Central memory CD8-positive, alpha-beta T cell (primary cell): ENCODE measurements around the gene ETV7.

Experiments
- ATAC-seq: fragments of 150-1000 bp; cut with Tn5 transposase; replicated peaks from 2 replicates; pipeline ENCODE4 v1.10.0; 2022; ENCODE audit warnings: mild to moderate bottlenecking, moderate FRiP score, moderate number of reproducible peaks; ENCODE audit not compliant: poor library complexity, severe bottlenecking; ENCODE audit errors: extremely low read depth
- DNase-seq, 2 donors: peaks; one replicate each; pipeline ENCODE4 v3.0.0; 2021; ENCODE audit warnings: low spot score in 2 of 2
- H3K27ac Mint-ChIP-seq: one replicate; pipeline ENCODE4 v1.8.0; 2022; ENCODE audit warnings: low read depth, mild to moderate bottlenecking, moderate library complexity, mixed read lengths
- H3K27me3 Mint-ChIP-seq: one replicate; pipeline ENCODE4 v1.8.0; 2022; ENCODE audit warnings: mixed read lengths
- H3K36me3 Mint-ChIP-seq: one replicate; pipeline ENCODE4 v1.8.0; 2022; ENCODE audit warnings: mild to moderate bottlenecking, moderate library complexity, mixed read lengths; ENCODE audit not compliant: insufficient read depth
- H3K4me1 Mint-ChIP-seq: one replicate; pipeline ENCODE4 v1.8.0; 2022; ENCODE audit warnings: mixed read lengths
- H3K4me3 Mint-ChIP-seq: one replicate; pipeline ENCODE4 v1.8.0; 2022; ENCODE audit warnings: mild to moderate bottlenecking, moderate library complexity, mixed read lengths
- H3K9me3 Mint-ChIP-seq: one replicate; pipeline ENCODE4 v1.8.0; 2022; ENCODE audit warnings: mixed read lengths

ETV7 gene

DNA sequence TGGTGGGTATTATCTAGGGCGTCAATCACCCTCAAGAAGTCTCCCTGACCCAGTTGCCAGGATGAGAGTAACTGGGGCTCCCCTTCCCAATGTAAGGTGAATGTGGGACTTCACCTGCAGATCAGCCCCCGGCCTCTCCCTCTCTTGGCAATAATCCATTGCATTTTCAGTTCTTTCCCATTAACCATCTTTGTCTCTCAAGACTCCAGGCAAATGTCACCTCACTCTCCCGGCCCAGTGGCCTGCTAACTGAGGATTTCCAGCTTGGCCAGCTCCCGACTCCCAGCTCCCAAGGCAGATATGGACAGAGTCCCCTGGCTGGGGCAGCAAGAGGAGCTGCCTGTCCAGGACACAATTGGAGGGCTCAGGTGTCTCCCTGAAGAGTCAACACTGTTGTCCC is 7.3 kb downstream of the ETV7 start:
- DNase-seq (no peak), ATAC-seq (no peak)
- Mint-ChIP-seq H3K27me3 (no peaks in the 10 kb centered on the region), H3K4me3 (no peak overlapping the region), H3K36me3 (no peaks in the 10 kb centered on the region), H3K27ac (no peak overlapping the region), H3K4me1 (no peaks in the 10 kb centered on the region), H3K9me3 (no peaks in the 10 kb centered on the region)

DNA sequence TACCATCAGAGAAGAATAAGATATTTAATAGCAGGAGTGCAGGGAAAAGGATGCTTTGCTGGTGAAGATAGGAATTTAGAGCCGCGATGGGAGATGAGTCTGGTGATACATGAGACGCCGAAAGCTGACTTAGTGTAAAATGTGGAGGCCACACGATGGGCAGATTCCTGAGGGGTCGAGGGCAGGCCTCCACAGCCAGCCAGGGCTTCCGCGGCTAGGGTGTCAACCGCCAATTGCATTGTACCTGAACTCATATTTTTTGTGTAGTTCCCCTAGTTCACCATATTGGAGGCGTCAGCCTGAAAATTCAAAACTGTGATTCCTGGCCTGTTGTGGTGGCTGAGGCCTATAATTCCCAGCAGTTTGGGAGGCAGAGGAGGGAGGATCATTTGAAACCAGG is 8.5 kb downstream of the ETV7 start:
- Mint-ChIP-seq H3K4me3 (no peak overlapping the region), H3K4me1 (no peaks in the 10 kb centered on the region), H3K36me3 (no peaks in the 10 kb centered on the region), H3K27ac (no peak overlapping the region), H3K9me3 (no peaks in the 10 kb centered on the region), H3K27me3 (no peaks in the 10 kb centered on the region)
- no peak for ATAC-seq
- no peak for DNase-seq

DNA sequence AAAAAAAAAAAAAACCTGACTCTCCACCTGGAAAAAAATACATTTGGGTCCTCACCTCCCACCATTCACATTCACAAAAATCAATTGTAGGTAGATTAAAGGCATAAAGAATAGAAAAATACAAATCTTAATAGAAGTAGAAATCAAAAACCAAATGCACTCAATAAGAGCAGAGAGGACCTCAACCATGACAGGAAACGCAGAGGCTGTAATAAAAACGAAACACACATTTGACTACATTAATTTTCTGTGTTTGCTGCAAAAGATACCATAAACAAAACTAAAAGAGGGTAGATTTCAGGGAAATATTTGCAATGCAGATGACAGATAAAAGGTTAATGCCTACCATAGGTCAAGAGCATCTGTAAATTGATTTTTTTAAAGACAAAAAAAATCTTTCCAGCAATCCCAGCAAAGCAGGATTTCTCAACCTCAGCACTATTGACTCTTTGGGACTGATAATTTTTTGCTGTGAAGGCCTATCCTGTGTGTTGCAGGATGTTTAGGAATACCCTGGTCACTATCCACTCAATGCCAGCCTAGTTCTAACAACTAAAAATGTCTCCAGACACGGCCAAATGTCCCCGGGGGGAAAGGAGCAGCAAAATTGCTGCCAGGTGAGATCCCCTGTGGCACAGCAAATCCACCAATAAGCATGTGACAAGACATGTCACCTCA is 9.1 kb downstream of the ETV7 start:
- H3K9me3 Mint-ChIP-seq = no peaks in the 10 kb centered on the region
- DNase-seq = no peak
- no peak overlapping the region for H3K27ac Mint-ChIP-seq
- no peaks in the 10 kb centered on the region for H3K4me1 Mint-ChIP-seq
- no peak overlapping the region for H3K4me3 Mint-ChIP-seq
- H3K27me3 Mint-ChIP-seq = no peaks in the 10 kb centered on the region
- no peak for ATAC-seq
- no peaks in the 10 kb centered on the region for H3K36me3 Mint-ChIP-seq

DNA sequence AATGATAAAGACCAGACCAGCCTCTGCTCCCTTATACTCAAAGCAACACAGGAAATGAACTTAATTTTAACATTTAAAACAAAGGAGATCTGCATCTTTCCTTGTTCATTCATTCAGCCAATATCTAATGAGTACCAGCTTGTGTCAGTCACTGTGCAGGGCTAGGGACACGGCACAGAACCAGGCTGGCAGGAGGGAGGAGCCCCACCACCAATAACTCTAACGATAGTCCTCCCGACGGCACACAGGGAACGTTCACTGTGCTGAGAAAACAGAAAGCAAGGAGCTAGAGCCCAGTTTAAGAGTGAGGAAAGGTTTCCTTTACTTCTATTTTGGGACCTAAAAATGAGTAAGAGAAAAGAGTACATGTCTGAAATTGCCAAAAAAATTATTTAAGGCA is 9.9 kb downstream of the ETV7 start:
- Mint-ChIP-seq H3K27me3 (no peaks in the 10 kb centered on the region), H3K9me3 (no peaks in the 10 kb centered on the region), H3K4me3 (no peak overlapping the region), H3K36me3 (no peaks in the 10 kb centered on the region), H3K27ac (no peak overlapping the region), H3K4me1 (no peaks in the 10 kb centered on the region)
- DNase-seq (no peak), ATAC-seq (no peak)

DNA sequence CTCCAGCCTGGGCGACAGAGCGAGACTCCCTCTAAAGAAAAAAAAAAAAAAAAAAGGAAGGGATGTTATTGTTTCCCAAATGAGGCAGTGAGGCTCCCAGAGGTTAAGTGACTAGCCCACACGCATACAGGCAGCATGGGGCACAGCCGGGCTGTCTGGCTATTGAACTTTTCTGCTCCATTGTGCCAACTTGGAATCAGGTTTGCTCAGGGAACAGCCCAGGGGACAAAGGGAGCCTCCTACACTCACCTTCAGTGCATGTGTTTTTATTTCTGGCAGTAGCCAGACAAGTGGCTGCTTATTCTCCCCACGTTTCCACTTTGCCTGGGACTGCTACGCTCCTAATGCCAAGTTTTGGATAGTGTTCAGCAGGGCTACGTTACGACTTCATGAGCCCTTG is 10.7 kb downstream of the ETV7 start:
- H3K9me3 Mint-ChIP-seq = no peaks in the 10 kb centered on the region
- H3K27me3 Mint-ChIP-seq = no peaks in the 10 kb centered on the region
- H3K4me1 Mint-ChIP-seq = no peaks in the 10 kb centered on the region
- ATAC-seq = no peak
- no peak overlapping the region for H3K27ac Mint-ChIP-seq
- no peak for DNase-seq
- H3K36me3 Mint-ChIP-seq = no peaks in the 10 kb centered on the region
- no peak overlapping the region for H3K4me3 Mint-ChIP-seq

DNA sequence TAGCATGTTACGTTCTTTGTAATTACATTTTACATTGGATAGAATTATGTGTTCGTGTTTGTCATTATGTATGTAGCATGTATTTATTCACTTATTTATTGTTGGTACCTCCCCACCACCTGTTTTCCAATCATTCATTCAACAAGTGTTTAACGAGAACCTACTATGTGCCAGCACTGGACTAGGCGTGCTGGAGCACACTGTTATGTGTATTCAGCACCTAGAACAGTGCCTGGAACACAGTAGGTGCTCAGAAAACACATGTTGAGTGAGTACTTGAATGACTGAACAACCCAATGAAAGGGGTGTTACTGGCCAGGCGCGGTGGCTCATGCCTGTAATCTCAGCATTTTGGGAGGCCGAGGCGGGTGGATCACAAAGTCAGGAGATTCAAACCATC is 11.3 kb downstream of the ETV7 start:
- H3K36me3 Mint-ChIP-seq = no peaks in the 10 kb centered on the region
- DNase-seq = no peak
- H3K27me3 Mint-ChIP-seq = no peaks in the 10 kb centered on the region
- no peaks in the 10 kb centered on the region for H3K4me1 Mint-ChIP-seq
- H3K9me3 Mint-ChIP-seq = no peaks in the 10 kb centered on the region
- H3K4me3 Mint-ChIP-seq = no peak overlapping the region
- peak overlapping the region; percentile 10 for H3K27ac Mint-ChIP-seq
- no peak for ATAC-seq

DNA sequence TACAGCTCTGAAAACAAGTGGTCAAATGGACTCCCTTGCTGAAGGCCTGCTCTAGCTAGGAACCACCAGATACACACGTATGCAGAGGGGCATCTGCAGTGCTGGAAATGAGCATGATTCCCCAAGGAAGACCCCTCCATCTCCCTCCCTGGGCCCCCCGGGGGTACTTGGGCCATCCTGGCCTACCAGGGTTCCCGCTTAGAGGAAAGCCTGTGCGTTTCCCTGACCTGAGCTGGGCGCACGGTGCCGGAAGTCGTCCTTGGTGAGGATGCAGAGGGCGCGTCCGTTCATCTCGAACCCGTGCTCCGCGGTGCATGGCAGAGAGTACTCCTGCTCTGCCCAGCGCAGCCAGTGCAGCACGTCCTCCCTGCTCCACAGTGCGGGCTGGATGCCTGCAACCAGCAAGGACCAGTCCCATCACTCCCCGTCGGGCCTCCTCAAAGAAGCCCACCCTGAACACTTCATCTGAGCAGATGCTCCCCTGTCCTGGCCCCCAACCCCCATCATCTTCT is 11.8 kb downstream of the ETV7 start:
- H3K4me3 Mint-ChIP-seq = no peak overlapping the region

DNA sequence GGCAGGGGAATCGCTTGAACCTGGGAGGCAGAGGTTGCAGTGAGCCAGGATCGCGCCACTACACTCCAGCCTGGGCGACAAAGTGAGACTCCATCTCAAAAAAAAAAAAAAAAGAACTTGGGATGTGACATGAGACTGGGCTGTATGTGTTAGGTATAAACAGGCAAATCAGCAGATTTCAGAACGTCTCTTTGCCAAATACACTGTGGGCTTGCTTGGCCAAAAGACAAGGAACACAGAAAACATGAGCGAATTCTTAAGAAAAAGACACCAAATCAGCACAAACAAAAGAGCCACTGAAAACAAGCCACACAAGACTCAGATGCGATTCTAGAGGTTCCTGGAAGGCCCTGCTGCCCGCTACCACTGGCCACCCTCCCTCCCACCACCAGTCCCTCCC is 12.5 kb downstream of the ETV7 start:
- H3K27ac Mint-ChIP-seq = no peak overlapping the region
- H3K9me3 Mint-ChIP-seq = no peaks in the 10 kb centered on the region
- ATAC-seq (no peak), DNase-seq (no peak)
- no peaks in the 10 kb centered on the region for H3K36me3 Mint-ChIP-seq
- no peaks in the 10 kb centered on the region for H3K27me3 Mint-ChIP-seq
- no peaks in the 10 kb centered on the region for H3K4me1 Mint-ChIP-seq
- H3K4me3 Mint-ChIP-seq = no peak overlapping the region

More for the DNA sequence above, 11.8 kb downstream of the ETV7 start:
- no peaks in the 10 kb centered on the region for H3K36me3 Mint-ChIP-seq
- ATAC-seq (no peak), DNase-seq (no peak)
- H3K4me1 Mint-ChIP-seq = no peaks in the 10 kb centered on the region
- no peaks in the 10 kb centered on the region for H3K27me3 Mint-ChIP-seq
- H3K9me3 Mint-ChIP-seq = no peaks in the 10 kb centered on the region
- H3K27ac Mint-ChIP-seq = peak overlapping the region; percentile 10

DNA sequence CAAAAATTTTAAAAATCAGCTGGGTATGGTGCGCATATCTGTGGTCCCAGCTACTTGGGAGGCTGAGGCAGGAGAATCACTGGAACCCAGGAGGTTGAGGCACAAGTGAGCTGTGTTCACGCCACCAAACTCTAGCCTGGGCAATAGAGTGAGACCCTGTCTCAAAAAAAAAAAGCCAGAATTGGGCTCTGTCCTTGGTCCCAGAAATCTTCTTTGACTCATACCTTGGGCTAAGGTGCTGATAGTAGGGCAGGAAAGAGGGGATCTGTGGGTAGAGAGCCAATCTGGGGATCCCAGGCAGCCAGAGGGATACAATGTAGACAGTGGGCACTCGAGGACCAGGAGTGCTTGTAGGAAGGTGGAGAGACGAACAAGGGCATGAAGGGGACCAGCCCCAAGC is 13.3 kb downstream of the ETV7 start:
- Mint-ChIP-seq H3K4me3 (no peak overlapping the region), H3K4me1 (no peaks in the 10 kb centered on the region), H3K27ac (no peak overlapping the region), H3K9me3 (no peaks in the 10 kb centered on the region), H3K27me3 (no peaks in the 10 kb centered on the region), H3K36me3 (no peaks in the 10 kb centered on the region)
- DNase-seq (no peak), ATAC-seq (no peak)

DNA sequence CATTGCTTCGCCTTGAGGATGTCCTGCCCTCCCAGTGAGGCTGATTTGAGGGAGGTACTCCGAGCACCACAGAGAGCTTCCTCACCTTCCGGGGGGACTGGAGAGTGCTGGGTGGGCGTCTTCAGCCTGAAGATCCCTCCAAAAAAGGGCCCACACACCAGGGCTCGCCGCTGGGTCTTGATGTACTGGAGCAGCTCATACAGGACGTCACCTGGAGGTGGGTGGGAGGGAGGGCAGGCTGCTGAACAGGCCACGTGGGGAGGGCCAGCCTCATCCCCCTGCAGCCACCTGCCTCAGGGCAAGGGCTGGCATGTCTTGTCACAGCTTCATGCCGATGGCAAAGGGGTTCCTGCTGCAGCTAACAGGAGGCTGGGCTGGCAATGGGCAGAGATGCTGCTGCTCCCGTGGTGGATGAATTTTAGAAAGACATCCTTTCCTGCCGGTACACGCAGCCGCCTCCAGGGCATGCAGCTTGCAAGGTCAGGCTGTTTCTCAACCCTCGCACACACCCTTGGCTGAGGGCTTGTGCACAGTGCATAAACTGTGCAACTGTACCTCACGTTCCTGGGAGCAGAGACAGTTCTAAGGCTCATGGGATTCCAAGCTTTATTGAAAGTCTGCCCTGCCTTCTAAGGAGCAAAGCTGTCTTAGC is 14.0 kb downstream of the ETV7 start:
- H3K4me3 Mint-ChIP-seq = no peak overlapping the region
- H3K27ac Mint-ChIP-seq = no peak overlapping the region
- H3K4me1 Mint-ChIP-seq = no peaks in the 10 kb centered on the region
- H3K9me3 Mint-ChIP-seq = no peaks in the 10 kb centered on the region
- ATAC-seq (no peak), DNase-seq (no peak)
- H3K27me3 Mint-ChIP-seq = no peaks in the 10 kb centered on the region
- H3K36me3 Mint-ChIP-seq = no peaks in the 10 kb centered on the region

DNA sequence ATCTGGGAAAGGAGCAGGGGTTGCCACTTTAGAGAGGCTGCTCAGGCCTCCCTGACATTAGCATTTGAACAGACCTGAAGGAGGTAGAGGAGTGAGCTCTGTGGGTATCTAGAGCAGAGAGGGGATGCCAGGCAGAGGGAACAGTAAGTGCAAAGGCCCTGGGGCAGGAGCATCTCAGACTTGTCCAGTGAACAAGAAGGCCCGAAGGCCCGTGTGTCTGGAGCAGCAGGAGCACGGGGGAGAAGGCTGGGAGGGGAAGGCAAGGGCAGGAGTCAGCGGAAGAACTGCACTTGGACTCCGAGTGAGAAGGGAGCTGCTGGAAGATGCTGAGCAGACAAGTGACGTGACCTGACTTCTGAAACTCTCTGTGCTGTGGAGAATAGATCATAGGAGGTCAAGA is 15.4 kb downstream of the ETV7 start:
- no peak overlapping the region for H3K27ac Mint-ChIP-seq
- H3K4me1 Mint-ChIP-seq = no peaks in the 10 kb centered on the region

DNA sequence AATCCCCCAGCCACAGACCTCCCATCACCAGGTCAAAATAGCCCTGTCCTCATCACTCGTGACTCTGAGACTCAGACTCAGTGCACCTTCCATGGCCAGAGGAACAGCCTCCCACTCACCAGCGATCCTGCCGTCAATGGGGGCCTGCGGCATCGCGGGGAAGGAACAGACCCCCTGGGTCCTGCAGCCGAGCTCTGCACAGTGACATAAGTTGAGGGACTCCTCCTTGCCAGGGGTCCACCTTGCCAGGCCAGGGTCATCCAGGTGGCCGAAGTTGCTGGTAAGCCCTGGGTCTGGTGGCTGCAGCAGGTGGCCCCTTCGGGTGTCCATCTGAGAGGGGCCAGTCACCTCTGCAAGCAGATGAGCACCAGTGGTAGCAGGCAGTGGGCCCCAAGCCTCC is 16.3 kb downstream of the ETV7 start:
- Mint-ChIP-seq H3K27me3 (no peaks in the 10 kb centered on the region), H3K4me1 (no peaks in the 10 kb centered on the region), H3K4me3 (no peak overlapping the region), H3K27ac (no peak overlapping the region), H3K36me3 (no peaks in the 10 kb centered on the region), H3K9me3 (no peaks in the 10 kb centered on the region)
- ATAC-seq (no peak), DNase-seq (no peak)

More for the DNA sequence above, 15.4 kb downstream of the ETV7 start:
- ATAC-seq (no peak), DNase-seq (no peak)
- Mint-ChIP-seq H3K4me3 (no peak overlapping the region), H3K27me3 (no peaks in the 10 kb centered on the region), H3K36me3 (no peaks in the 10 kb centered on the region), H3K9me3 (no peaks in the 10 kb centered on the region)

DNA sequence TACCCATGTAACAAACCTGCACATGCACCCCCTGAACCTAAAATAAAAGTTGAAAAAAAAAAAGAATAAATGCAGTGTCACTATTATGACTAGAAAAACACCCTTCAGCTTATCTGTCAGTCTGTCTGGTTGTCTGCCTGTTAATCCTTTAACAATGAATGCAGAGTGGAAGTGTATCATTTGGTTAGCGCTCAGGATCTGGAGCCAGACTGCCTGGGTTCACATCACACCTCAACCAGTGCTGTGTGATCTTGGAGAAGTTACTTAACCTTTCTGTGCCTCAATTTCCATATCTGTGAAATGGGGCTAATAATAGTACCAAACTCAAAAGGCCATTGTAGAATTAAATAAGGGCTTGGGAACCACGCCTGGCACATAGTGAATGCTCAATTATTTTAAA is 16.8 kb downstream of the ETV7 start:
- Mint-ChIP-seq H3K4me1 (no peaks in the 10 kb centered on the region), H3K27ac (no peak overlapping the region), H3K9me3 (no peaks in the 10 kb centered on the region), H3K4me3 (no peak overlapping the region), H3K36me3 (no peaks in the 10 kb centered on the region), H3K27me3 (no peaks in the 10 kb centered on the region)
- DNase-seq (no peak), ATAC-seq (no peak)
